Loucy (cell line): ENCODE results near the gene TRH.

Experiments used
- H2AFZ ChIP-seq: fragments of 200-600 bp; sonication (generic); 2 replicates; pipeline ENCODE4 v1.6.0; 2016; ENCODE audit warnings: antibody characterized with exemption, mild to moderate bottlenecking, low read length, moderate library complexity
- H3F3A ChIP-seq: fragments of 200-600 bp; 2 replicates; pipeline ENCODE4 v1.6.0; 2016; ENCODE audit warnings: antibody characterized with exemption, low read depth, mild to moderate bottlenecking
- H3K27me3 ChIP-seq: fragments of 200-600 bp; sonication (generic); 2 replicates; pipeline ENCODE4 v1.6.1; 2014; ENCODE audit warnings: low read length, mild to moderate bottlenecking; ENCODE audit not compliant: insufficient read depth, poor library complexity, severe bottlenecking
- H3K36me3 ChIP-seq: fragments of 200-600 bp; sonication (generic); 2 replicates; pipeline ENCODE4 v1.6.1; 2016; ENCODE audit warnings: low read length; ENCODE audit not compliant: insufficient read depth
- H3K4me1 ChIP-seq: fragments of 200-600 bp; sonication (generic); 2 replicates; pipeline ENCODE4 v1.5.1; 2014; ENCODE audit warnings: low read length, mild to moderate bottlenecking; ENCODE audit not compliant: insufficient read depth, poor library complexity, severe bottlenecking
- H3K4me2 ChIP-seq: fragments of 200-600 bp; sonication (generic); 2 replicates; pipeline ENCODE4 v1.6.0; 2014; ENCODE audit warnings: antibody characterized with exemption, low read length, low read depth, mild to moderate bottlenecking; ENCODE audit not compliant: poor library complexity, severe bottlenecking
- H3K4me3 ChIP-seq: fragments of 200-600 bp; sonication (generic); 2 replicates; pipeline ENCODE4 v1.5.1; 2014; ENCODE audit warnings: low read length, mild to moderate bottlenecking, mixed read lengths; ENCODE audit not compliant: poor library complexity, severe bottlenecking
- H3K79me2 ChIP-seq: fragments of 200-600 bp; sonication (generic); 2 replicates; pipeline ENCODE4 v1.6.1; 2014; ENCODE audit warnings: low read length; ENCODE audit not compliant: insufficient read depth
- H3K9ac ChIP-seq: fragments of 200-600 bp; sonication (generic); 2 replicates; pipeline ENCODE4 v1.6.0; 2014; ENCODE audit warnings: mild to moderate bottlenecking, low read depth, low read length, moderate library complexity; ENCODE audit not compliant: poor library complexity, severe bottlenecking
- H3K9me2 ChIP-seq: fragments of 200-600 bp; sonication (generic); replicated peaks from 2 replicates; pipeline ENCODE4 v1.6.1; 2016; ENCODE audit warnings: low read depth, low read length, mixed read lengths
- H3K9me3 ChIP-seq: fragments of 200-600 bp; sonication (generic); 2 replicates; pipeline ENCODE4 v1.6.1; 2014; ENCODE audit warnings: mild to moderate bottlenecking, antibody characterized with exemption, low read length, low read depth; ENCODE audit not compliant: insufficient read depth
- H4K20me1 ChIP-seq: fragments of 200-600 bp; sonication (generic); 2 replicates; pipeline ENCODE4 v1.6.0; 2014; ENCODE audit warnings: antibody characterized with exemption, low read length, mild to moderate bottlenecking; ENCODE audit not compliant: insufficient read depth, poor library complexity, severe bottlenecking
- EZH2phosphoT487 ChIP-seq: fragments of 200-600 bp; IDR thresholded peaks from 2 replicates; pipeline ENCODE4 v1.6.1; 2018; ENCODE audit warnings: antibody characterized with exemption, mild to moderate bottlenecking, moderate library complexity, borderline replicate concordance
- TF ChIP-seq, protein P1 (sequence below): fragments of 200-600 bp; sonication (generic); conservative IDR thresholded peaks from 2 replicates; pipeline ENCODE4 v1.5.1; 2014; ENCODE audit warnings: mild to moderate bottlenecking, antibody characterized with exemption, low read length

The TRH gene

DNA sequence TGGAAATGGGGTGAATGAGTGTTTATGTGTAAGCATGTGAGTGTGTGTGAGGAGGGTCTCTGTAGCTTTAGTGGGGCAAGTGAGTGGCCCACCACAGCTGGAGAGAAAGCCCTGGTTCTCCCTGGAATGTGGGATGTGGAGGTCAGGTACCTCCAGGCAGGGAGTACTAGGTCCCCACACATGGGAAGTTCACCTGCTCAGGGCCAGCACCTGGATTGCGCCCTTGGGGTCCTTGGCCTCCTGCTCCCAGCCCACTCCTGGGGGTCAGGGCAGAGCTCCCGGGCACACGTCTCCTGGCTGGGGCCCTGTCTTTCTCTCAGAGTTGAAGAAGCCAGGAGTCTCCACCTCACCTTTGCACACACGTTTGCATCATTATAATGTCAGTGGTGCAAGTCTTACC lies 41.0 kb upstream of the TRH start:
- Histone ChIP-seq H3K4me1 (no peaks in the 10 kb centered on the region), H3K9me2 (no peaks in the 10 kb centered on the region), H3K4me3 (no peak overlapping the region), H3K27me3 (no peaks in the 10 kb centered on the region), H3K79me2 (no peaks in the 10 kb centered on the region), H3K9me3 (peaks cover 9% of the 10 kb centered on the region; the same call in 1 of the 2 replicates), H3K9ac (no peak overlapping the region), H3K4me2 (no peak overlapping the region), H3F3A (no peaks in the 10 kb centered on the region), H4K20me1 (no peaks in the 10 kb centered on the region), H2AFZ (no peak overlapping the region), H3K36me3 (no peaks in the 10 kb centered on the region)
- TF ChIP-seq, protein P1, sequence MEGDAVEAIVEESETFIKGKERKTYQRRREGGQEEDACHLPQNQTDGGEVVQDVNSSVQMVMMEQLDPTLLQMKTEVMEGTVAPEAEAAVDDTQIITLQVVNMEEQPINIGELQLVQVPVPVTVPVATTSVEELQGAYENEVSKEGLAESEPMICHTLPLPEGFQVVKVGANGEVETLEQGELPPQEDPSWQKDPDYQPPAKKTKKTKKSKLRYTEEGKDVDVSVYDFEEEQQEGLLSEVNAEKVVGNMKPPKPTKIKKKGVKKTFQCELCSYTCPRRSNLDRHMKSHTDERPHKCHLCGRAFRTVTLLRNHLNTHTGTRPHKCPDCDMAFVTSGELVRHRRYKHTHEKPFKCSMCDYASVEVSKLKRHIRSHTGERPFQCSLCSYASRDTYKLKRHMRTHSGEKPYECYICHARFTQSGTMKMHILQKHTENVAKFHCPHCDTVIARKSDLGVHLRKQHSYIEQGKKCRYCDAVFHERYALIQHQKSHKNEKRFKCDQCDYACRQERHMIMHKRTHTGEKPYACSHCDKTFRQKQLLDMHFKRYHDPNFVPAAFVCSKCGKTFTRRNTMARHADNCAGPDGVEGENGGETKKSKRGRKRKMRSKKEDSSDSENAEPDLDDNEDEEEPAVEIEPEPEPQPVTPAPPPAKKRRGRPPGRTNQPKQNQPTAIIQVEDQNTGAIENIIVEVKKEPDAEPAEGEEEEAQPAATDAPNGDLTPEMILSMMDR = no peak
- no peak for TF ChIP-seq EZH2phosphoT487

DNA sequence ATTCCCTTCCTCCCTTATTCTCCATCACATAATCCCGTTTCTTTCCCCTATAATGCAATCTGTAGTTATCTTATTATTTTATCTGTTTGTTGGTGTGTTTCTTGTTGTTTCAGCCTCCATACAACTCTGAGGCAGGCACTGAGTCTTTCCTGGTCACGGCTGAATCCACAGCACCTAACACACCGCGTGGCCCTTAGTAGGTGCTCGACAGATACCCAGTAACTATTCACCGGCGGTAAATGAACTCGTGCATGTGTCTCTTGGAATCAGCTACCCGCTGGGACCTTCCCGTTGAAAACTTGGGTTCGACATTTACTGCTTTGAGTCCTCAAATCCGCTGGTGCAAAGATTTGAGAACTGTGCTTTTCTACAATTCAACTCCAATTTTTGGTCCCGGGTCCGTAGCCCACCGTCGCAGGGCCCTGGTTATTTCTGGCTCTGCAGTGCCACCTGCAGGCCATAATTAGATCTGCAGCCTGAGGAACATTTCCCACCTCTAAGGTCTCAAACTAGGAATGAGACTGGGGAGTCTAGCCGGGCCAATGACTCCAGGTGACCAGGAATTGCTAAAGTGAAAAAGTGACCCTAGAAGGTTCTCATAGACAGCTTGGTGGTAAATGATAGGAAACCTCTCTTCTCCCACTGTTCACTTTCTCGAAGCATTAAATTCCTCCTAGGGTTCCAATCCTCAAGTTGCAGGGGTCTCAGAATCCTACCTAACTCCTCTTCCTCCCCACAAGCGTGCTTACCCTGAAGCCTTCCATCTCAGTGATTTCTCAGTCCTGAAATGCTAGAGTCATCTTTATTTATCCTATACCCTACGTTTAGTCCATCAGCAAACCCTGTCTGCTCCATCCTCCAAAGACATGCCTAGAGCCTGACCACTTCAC lies 40.0 kb upstream of the TRH start:
- Histone ChIP-seq H3K36me3 (no peaks in the 10 kb centered on the region), H4K20me1 (no peaks in the 10 kb centered on the region), H3K79me2 (no peaks in the 10 kb centered on the region), H3K9me3 (peaks cover 9% of the 10 kb centered on the region; the same call in 1 of the 2 replicates), H3K4me3 (no peak overlapping the region), H3K9me2 (no peaks in the 10 kb centered on the region), H3K27me3 (no peaks in the 10 kb centered on the region), H3K9ac (no peak overlapping the region), H3K4me2 (peak overlapping the region; percentile 24), H2AFZ (no peak overlapping the region), H3F3A (no peaks in the 10 kb centered on the region), H3K4me1 (no peaks in the 10 kb centered on the region)
- TF ChIP-seq, protein P1 = peak; percentile 97
- no peak for TF ChIP-seq EZH2phosphoT487

DNA sequence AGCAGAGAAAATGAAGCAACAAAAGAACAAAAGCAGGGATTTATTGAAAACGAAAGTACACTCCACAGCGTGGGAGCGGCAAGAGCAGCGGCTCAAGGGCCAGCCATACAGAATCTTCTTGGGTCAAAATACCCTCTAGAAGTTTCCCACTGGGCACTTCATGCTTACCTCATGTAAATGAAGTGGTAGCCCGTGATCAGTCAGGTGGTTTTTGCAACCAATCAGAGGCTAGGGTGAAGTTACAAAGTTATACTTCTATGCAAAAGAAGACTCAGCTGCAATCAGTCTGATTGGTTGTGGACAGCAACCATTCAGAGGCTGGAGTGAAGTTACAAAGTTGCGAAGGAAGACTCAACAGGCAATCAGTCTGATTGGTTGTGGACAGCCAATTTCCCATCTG lies 37.8 kb upstream of the TRH start:
- Histone ChIP-seq H3K9me2 (no peaks in the 10 kb centered on the region), H2AFZ (peak overlapping the region; percentile 68), H3K79me2 (no peaks in the 10 kb centered on the region), H3K4me1 (no peaks in the 10 kb centered on the region), H3K4me3 (peak overlapping the region; percentile 14), H3K9ac (no peak overlapping the region), H3K27me3 (no peaks in the 10 kb centered on the region), H3K36me3 (no peaks in the 10 kb centered on the region), H4K20me1 (no peaks in the 10 kb centered on the region), H3F3A (no peaks in the 10 kb centered on the region), H3K9me3 (no peaks in the 10 kb centered on the region), H3K4me2 (peak overlapping the region; percentile 46)
- TF ChIP-seq, protein P1 = no peak
- TF ChIP-seq EZH2phosphoT487 = no peak
